ENCODE measurements around the gene TOMM22. TPM values are rescaled to one million over a fixed set of nuclear protein-coding genes. Genes with fewer than 3 reads are reported as not detected.
A peak's percentile ranks its signal among the peaks of the same experiment; 100 is the strongest.

Gene TOMM22
- total and polyA plus RNA-seq, 10 donors: 24.3 to 59.9 (median 42.8) TPM

- no peak for TF ChIP-seq POLR2AphosphoS5 (IDR thresholded peaks at IDR 0.05)
- TF ChIP-seq, protein P1, sequence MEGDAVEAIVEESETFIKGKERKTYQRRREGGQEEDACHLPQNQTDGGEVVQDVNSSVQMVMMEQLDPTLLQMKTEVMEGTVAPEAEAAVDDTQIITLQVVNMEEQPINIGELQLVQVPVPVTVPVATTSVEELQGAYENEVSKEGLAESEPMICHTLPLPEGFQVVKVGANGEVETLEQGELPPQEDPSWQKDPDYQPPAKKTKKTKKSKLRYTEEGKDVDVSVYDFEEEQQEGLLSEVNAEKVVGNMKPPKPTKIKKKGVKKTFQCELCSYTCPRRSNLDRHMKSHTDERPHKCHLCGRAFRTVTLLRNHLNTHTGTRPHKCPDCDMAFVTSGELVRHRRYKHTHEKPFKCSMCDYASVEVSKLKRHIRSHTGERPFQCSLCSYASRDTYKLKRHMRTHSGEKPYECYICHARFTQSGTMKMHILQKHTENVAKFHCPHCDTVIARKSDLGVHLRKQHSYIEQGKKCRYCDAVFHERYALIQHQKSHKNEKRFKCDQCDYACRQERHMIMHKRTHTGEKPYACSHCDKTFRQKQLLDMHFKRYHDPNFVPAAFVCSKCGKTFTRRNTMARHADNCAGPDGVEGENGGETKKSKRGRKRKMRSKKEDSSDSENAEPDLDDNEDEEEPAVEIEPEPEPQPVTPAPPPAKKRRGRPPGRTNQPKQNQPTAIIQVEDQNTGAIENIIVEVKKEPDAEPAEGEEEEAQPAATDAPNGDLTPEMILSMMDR (IDR thresholded peaks at IDR 0.05 in 8 of 11, conservative IDR thresholded peaks at IDR 0.05 in 3 of 11): no peak
- no peak for DNase-seq
These were observed 28.9 kb upstream of the TOMM22 start for GRCh38 chr22:38652859-38653258.

DNA sequence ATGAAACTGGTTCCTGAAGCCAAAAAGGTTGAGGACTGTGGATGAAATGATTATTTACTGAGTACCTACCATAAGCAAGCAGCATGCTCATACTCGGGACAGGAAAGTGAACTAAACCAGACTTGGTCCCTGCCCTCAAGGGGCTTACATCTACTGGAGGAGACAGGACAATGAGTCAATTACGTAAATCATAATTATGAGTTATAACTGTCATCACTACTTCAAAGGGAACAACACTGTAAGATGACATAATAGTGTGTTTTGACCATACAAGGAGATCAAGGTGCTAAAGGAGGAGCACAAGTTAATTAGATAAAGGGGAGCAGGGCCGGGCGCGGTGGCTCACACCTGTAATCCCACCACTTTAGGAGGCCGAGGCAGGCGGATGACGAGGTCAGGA lies 28.0 kb upstream of the TOMM22 start:
- TF ChIP-seq, protein P1 (IDR thresholded peaks at IDR 0.05 in 8 of 11, conservative IDR thresholded peaks at IDR 0.05 in 3 of 11): no peak
- TF ChIP-seq POLR2AphosphoS5 (IDR thresholded peaks at IDR 0.05) (no peak), POLR2A (IDR thresholded peaks at IDR 0.05) (no peak)
- Histone ChIP-seq H3K4me1 (peaks cover 10 to 28% (median 21%) of the 10 kb centered on the region in 6 donors), H3K36me3 (no peaks in the 10 kb centered on the region), H3K27ac (no peak overlapping the region), H3K9me3 (no peaks in the 10 kb centered on the region), H3K27me3 (replicated peaks in 1 of 7) (no peaks in the 10 kb centered on the region), H3K4me3 (no peak overlapping the region)
- intact Hi-C loops (cut with DNase I; ENCODE audit: low total_unique reads): no loop called here
- no peak for DNase-seq
- 94 to 97% (median 96%) methylated on average over 8 of the region's 8 CpGs for WGBS, 5 donors

More at GRCh38 chr22:38652859-38653258, 28.9 kb upstream of the TOMM22 start:
- peaks cover 8 to 19% (median 16%) of the 10 kb centered on the region in 6 donors for H3K4me1 ChIP-seq
- no peak overlapping the region for H3K4me3 ChIP-seq
- no peak overlapping the region for H3K27ac ChIP-seq
- no peaks in the 10 kb centered on the region for H3K27me3 ChIP-seq (replicated peaks in 1 of 7)
- intact Hi-C loops (cut with DNase I; ENCODE audit: low total_unique reads): no loop called here
- no peaks in the 10 kb centered on the region for H3K9me3 ChIP-seq
- H3K36me3 ChIP-seq: no peaks in the 10 kb centered on the region

- 9 to 43% (median 11%) methylated on average over 5 to 22 of the region's 22 CpGs for WGBS, 5 donors
- Histone ChIP-seq H3K36me3 (no peaks in the 10 kb centered on the region), H3K9me3 (no peaks in the 10 kb centered on the region), H3K4me3 (peak overlapping the region; percentile 71 to 99 (median 89)), H3K4me1 (peaks cover 10 to 30% (median 21%) of the 10 kb centered on the region in 6 donors), H3K27ac (peak overlapping the region; percentile 85 to 95 (median 90)), H3K27me3 (replicated peaks in 1 of 7) (no peaks in the 10 kb centered on the region)
- DNase-seq: no peak
- TF ChIP-seq POLR2AphosphoS5 (IDR thresholded peaks at IDR 0.05): no peak
- TF ChIP-seq, protein P1 (IDR thresholded peaks at IDR 0.05 in 8 of 11, conservative IDR thresholded peaks at IDR 0.05 in 3 of 11): no peak
- no peak for TF ChIP-seq POLR2A (IDR thresholded peaks at IDR 0.05)
- intact Hi-C loops (cut with DNase I; ENCODE audit: low total_unique reads): no loop called here
These were observed 26.1 kb upstream of the TOMM22 start for GRCh38 chr22:38655519-38656255.

GRCh38 chr22:38656256-38657044 lies 25.3 kb upstream of the TOMM22 start, which contains the start of the genes CBY1 and FAM227A:
Gene CBY1, plus strand, starts transcription at chr22:38656638. Its CDS starts 11,417 bp downstream, at chr22:38668055.
Gene FAM227A, minus strand, starts transcription at chr22:38656392. Its CDS starts 6,224 bp downstream, at chr22:38650168.
- H3K27ac ChIP-seq: peak within 1 kb of the TSS; percentile 85 to 95 (median 90)
- intact Hi-C loops (cut with DNase I; ENCODE audit: low total_unique reads): no loop called here
- H3K9me3 ChIP-seq: no peaks in the 10 kb centered on the region
- H3K36me3 ChIP-seq: peaks cover 0 to 7% (median 2%) of the 10 kb centered on the region in 6 donors
- no peaks in the 10 kb centered on the region for H3K27me3 ChIP-seq (replicated peaks in 1 of 7)
- peak within 1 kb of the TSS; percentile 71 to 99 (median 89) for H3K4me3 ChIP-seq
- TF ChIP-seq POLR2AphosphoS5 (IDR thresholded peaks at IDR 0.05) (peak; percentile 83 to 88 (median 87)), POLR2A (IDR thresholded peaks at IDR 0.05) (no peak)
- TF ChIP-seq, protein P1 (IDR thresholded peaks at IDR 0.05 in 8 of 11, conservative IDR thresholded peaks at IDR 0.05 in 3 of 11): peak in 1 of 11 experiments; percentile 6
- H3K4me1 ChIP-seq: peaks cover 10 to 30% (median 21%) of the 10 kb centered on the region in 6 donors
- WGBS, 5 donors: 0 to 1% (median 0%) methylated on average over 32 to 66 of the region's 66 CpGs
- DNase-seq: peak; percentile 96
